Upper lobe of right lung (tissue), 1 donor: ENCODE data around the gene OR14I1. TPM values are rescaled to one million over a fixed set of nuclear protein-coding genes. Genes with fewer than 3 reads are reported as not detected.

Experiments used
- ATAC-seq: fragments of 200-7000 bp; cut with Tn5 transposase; one replicate; pipeline ENCODE4 v1.9.1; 2020; ENCODE audit warnings: mild to moderate bottlenecking, moderate library complexity
- DNase-seq: peaks from one replicate; pipeline ENCODE4 v3.0.0-alpha.2; 2020
- H3K27ac ChIP-seq: fragments of 200-600 bp; one replicate; pipeline ENCODE4 v1.8.0; 2022
- H3K27me3 ChIP-seq: fragments of 200-600 bp; one replicate; pipeline ENCODE4 v1.8.0; 2022; ENCODE audit warnings: mild to moderate bottlenecking
- H3K36me3 ChIP-seq: fragments of 200-600 bp; one replicate; pipeline ENCODE4 v1.8.0; 2022
- H3K4me1 ChIP-seq: fragments of 200-600 bp; one replicate; pipeline ENCODE4 v1.8.0; 2022
- H3K4me3 ChIP-seq: fragments of 200-600 bp; one replicate; pipeline ENCODE4 v1.8.0; 2022; ENCODE audit warnings: mild to moderate bottlenecking
- H3K9me3 ChIP-seq: fragments of 200-600 bp; one replicate; pipeline ENCODE4 v1.8.0; 2022
- CTCF ChIP-seq: fragments of 200-600 bp; IDR thresholded peaks from one replicate; pipeline ENCODE4 v1.8.0; 2022; ENCODE audit warnings: antibody characterized with exemption
- intact Hi-C: fragments of 100-400 bp; cut with DNase I; formaldehyde crosslinking; loops from one replicate; pipeline ENCODE4 v1.11.0; 2022
- total RNA-seq: library from RNA; stranded (reverse); fragmentation: NEBNext Ultra II Directional; extraction: Animal tissue kit (Norgen Biotek cat#: 25700); gene quantifications from one replicate; pipeline ENCODE4 v1.2.1, GENCODE V29; 2021
- donor health status: DM: no; HTN: yes; CAD: no; lungs with severe emphysema.

Gene OR14I1
- total RNA-seq, 1 donor from 2014 or later = not detected

GRCh38 chr1:248696774-248697173, 5.8 kb downstream of the OR14I1 start:
- no peak for TF ChIP-seq CTCF
- Histone ChIP-seq H3K4me3 (no peak overlapping the region), H3K36me3 (no peaks in the 10 kb centered on the region), H3K27me3 (no peaks in the 10 kb centered on the region), H3K9me3 (no peaks in the 10 kb centered on the region), H3K27ac (no peak overlapping the region), H3K4me1 (no peaks in the 10 kb centered on the region)
- DNase-seq (no peak), ATAC-seq (peak; percentile 67)
- intact Hi-C loops = no loop called here

GRCh38 chr1:248696261-248696660, 6.3 kb downstream of the OR14I1 start:
- H3K27ac ChIP-seq = peak overlapping the region; percentile 9
- no peaks in the 10 kb centered on the region for H3K4me1 ChIP-seq
- H3K9me3 ChIP-seq = no peaks in the 10 kb centered on the region
- peak; percentile 66 for ATAC-seq
- intact Hi-C loops = no loop called here
- H3K36me3 ChIP-seq = no peaks in the 10 kb centered on the region
- no peak for DNase-seq
- TF ChIP-seq CTCF = no peak
- no peaks in the 10 kb centered on the region for H3K27me3 ChIP-seq
- H3K4me3 ChIP-seq = no peak overlapping the region

DNA sequence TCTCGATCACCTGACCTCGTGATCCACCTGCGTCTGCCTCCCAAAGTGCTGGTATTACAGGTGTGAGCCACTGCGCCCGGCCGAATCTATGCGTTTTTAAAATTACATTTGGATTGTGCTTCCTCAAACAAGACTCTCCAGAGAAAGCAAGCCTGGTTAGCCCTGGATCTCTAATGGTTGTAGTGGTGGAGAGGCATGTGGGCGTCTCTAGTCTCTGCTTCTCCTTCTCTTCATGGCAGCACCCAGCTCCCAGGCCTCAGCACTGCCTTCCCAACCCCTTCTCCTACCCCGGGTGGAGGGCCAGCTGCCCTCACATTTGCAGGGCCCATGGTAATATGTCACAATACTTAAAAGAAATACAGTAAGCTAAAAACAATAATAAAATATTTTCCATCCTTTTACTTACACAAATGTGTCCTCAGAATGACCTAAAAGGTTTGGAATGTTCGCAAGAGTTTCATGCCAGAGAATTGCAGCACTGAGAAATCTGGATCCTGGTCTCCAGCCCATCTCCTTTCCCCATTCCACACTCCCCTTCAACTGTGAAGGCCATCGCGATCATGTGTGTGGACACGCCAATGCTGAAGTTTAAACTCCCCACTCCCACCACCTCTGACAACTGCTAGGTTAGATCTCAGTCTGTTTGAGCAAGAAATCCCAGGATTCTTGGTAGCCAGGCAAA, 7.0 kb downstream of the OR14I1 start:
- intact Hi-C loops = no loop called here
- peak overlapping the region; percentile 9 for H3K27ac ChIP-seq
- H3K4me3 ChIP-seq = no peak overlapping the region
- no peak for DNase-seq
- TF ChIP-seq CTCF = no peak
- no peaks in the 10 kb centered on the region for H3K9me3 ChIP-seq
- H3K4me1 ChIP-seq = no peaks in the 10 kb centered on the region
- H3K36me3 ChIP-seq = no peaks in the 10 kb centered on the region
- ATAC-seq = peak; percentile 37
- no peaks in the 10 kb centered on the region for H3K27me3 ChIP-seq

GRCh38 chr1:248691567-248692155, 10.9 kb downstream of the OR14I1 start:
- DNase-seq (no peak), ATAC-seq (peak; percentile 40)
- no peak for TF ChIP-seq CTCF
- H3K4me1 ChIP-seq = no peaks in the 10 kb centered on the region
- intact Hi-C loops = no loop called here
- no peak overlapping the region for H3K27ac ChIP-seq
- H3K4me3 ChIP-seq = no peak overlapping the region
- H3K27me3 ChIP-seq = no peaks in the 10 kb centered on the region
- H3K36me3 ChIP-seq = no peaks in the 10 kb centered on the region
- H3K9me3 ChIP-seq = no peaks in the 10 kb centered on the region

DNA sequence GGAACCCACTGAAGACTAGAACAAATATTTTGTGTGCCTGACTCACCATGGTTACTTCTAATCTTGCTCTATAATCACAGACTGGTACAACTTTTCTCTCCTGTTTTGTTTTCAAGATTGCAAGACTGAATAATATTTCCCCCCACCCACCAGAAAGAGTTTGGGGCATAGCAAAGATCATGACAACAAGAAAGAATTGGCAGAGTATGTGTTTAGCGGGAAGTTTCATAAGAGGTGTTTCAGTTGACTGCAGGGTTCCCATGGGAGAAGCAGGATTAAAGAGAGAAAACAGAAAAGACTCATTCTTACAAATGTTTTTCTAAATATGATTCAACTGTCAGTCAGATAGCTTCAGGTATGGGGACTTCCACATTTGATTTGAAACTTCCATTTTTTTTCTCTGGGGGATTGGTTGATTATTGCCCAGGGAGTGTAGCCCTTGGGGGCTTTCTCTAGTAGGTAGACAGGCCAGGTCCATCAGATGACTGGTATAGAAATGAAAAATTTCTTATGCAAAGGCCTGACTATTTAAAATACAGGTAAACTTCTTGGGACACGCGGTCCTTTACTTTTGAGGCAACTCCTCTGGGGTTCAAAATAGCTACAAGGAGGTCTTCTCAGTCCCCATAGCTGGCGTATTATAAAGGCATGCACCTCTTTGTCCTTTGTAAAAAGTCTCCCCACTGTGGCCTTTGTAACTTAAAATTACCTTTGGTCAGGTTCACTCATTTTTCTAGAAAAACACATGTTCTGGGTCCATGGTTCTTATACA, 13.9 kb downstream of the OR14I1 start:
- no peaks in the 10 kb centered on the region for H3K4me1 ChIP-seq
- no peaks in the 10 kb centered on the region for H3K9me3 ChIP-seq
- no peaks in the 10 kb centered on the region for H3K27me3 ChIP-seq
- no peaks in the 10 kb centered on the region for H3K36me3 ChIP-seq
- intact Hi-C loops = no loop called here
- ATAC-seq (no peak), DNase-seq (no peak)
- H3K27ac ChIP-seq = no peak overlapping the region
- no peak for TF ChIP-seq CTCF
- no peak overlapping the region for H3K4me3 ChIP-seq
